HUDEP-2 (cell line): ENCODE measurements around the gene ARHGEF10L.

Experiments
- DNase-seq, 76 experiments: peaks; one replicate each; lab custom pipeline; 2025; ENCODE audit not compliant: unreplicated experiment in 76 of 76; lab: John Stamatoyannopoulos, UW

ARHGEF10L gene

DNA sequence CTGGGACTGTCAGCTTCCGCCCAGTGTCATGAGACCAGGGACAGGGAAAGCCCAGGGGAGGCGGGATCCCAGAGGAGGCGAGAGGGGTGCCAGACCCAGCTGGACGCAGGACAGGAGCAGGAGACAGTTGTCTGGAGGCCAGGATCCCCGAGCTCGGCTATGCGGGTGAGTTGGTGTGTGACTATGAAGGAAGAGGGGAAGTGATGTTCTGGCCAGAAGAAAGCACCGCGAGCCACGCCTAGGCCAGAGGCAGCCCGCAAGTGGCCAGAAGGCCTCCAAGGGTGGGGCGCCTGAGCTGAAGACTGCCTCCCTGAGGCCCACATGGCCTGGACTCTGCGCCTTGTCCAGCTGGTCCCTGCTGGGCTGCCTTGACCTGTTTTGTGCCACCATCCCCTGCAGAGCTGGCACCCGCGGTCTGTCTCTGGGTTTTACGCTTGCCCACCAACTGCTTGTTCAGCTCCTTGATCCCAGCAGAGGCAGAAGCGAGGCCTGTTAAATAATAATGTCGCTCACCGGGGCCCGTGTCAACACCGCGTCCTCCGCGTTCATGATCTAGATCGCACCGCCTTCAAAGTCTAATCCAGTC, 130.5 kb downstream of the ARHGEF10L start:
- DNase-seq: no peak

GRCh38 chr1:17670587-17671313, 131.3 kb downstream of the ARHGEF10L start:
- DNase-seq: no peak

GRCh38 chr1:17671314-17671705, 131.8 kb downstream of the ARHGEF10L start:
- DNase-seq: no peak

DNA sequence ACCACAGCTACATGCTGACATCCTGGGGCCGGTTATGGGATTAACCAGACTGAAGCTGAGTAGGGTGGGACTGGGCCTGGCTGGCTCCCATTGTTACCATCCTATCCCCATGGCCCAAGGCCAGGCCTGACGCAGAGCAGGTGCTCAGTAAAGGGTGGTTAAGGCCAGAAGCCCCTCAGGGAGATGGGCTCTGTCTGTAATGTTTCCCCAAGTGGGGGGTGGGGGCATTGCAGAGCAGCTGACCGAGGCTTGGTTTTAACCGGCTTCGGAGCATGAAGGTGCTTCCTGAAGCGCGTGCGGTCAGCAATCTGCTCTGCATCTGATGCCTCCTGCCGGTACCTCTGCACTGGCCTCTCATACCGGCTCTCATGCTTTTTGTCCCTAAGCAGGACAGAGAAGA, 132.2 kb downstream of the ARHGEF10L start:
- DNase-seq: no peak

GRCh38 chr1:17672226-17672625, 132.7 kb downstream of the ARHGEF10L start:
- no peak for DNase-seq

GRCh38 chr1:17673329-17674072, 134.0 kb downstream of the ARHGEF10L start:
- no peak for DNase-seq

- no peak for DNase-seq
Measured at GRCh38 chr1:17674726-17675500, 135.4 kb downstream of the ARHGEF10L start.

DNA sequence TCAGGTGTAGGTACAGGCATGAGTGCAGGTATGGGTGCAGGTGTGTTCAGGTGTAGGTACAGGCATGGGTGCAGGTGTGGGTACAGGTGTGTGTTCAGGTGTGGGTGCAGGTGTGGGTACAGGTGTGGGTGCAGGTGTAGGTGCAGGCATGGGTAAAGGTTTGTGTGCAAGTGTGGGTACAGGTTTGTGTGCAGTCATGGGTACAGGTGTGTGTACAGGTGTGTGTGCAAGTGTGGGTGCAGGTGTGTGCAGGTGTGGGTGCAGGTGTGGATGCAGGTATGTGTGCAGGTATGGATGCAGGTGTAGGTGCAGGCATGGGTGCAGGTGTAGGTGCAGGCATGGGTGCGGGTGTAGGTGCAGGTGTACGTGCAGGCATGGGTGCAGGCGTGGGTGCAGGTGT, 136.2 kb downstream of the ARHGEF10L start:
- no peak for DNase-seq

DNA sequence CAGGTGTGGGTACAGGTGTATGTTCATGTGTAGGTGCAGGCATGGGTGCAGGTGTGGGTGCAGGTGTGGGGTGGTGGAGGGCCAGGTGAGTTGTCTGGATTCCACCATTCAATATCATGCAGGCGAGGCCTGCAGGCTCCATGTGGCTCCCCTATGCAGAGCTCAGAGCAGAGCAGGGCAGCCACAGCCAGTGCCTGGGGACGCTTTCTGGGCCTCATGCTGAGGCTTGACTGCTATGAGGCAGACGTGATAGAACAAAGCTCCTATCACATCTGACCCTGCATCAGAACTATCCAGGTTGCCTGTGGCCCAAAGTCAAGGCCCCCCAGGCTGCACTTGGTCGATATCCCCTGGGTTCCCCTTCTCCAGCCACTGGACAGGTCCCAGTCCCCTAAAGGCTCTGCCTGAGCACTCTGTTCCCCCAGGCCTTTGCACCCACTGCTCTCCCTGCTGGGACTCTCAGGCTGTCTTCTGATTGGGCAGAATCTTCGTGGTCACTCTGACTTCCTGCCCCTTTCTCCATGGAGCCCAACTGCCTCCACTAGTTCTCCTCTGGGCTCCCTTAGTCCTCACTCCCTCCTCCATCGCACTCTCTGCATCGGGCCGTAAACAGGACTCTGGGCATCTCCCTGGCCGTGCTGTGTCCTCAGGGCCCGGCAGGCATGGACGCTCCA, 137.0 kb downstream of the ARHGEF10L start:
- no peak for DNase-seq

DNA sequence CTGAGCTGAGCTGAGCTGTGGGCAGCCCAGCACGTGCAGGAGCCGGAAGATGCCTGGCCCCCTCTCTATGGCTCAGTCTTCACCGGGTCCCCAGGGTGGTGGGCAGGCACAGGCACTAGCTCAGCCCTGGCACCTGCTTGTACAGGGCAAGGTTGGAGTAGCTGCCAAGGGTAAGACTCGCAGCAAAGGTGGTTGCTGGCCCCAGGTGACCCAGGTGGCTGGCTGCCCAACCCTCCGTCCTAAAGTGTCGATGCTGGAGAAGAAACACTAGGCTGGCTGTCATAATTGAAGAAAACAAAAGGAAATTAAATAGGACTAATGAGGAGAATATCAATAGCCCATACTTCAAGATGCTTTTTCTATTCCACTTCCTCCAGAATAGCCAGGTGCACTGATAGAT, 138.5 kb downstream of the ARHGEF10L start:
- DNase-seq: no peak

GRCh38 chr1:17679856-17680255, 140.4 kb downstream of the ARHGEF10L start:
- DNase-seq: no peak

DNA sequence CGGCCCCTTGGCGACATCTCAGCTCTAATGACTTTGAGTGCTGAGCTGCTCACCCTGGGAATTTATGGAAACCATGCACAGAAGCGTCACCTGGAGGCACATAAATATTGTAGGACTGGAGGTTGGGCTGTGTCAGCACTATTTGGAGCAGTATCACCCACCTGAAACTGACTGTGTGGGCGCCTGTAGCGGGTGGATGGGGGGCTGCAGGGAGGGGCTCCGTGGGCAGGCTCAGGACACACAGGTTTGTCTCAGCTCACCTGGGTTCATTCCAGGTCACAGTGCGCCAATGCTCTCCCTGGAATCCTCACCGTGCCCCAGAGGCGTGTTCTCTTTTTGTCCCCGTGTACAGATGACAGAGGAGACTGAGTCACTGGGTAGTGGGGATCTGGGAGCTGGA, 140.8 kb downstream of the ARHGEF10L start:
- DNase-seq: no peak

DNA sequence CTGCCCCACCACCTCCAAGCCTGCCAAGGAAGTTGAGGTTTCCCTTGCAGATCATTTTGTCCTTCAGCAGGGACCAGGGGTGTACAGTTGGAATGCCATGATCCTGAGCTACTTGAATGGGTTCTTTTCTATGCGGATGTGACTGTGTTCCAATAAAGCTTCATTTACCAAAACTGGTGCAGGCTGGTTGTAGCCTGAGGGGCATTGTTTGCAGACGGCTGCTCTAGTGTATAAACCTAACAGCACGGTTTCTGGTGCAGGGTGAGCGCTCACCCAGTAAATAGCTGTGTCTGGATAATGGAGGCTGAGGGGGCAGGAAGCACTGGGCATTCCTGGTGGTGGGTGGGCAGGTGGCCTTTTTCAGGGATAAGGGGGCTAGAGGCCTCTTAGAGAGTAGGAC, 142.9 kb downstream of the ARHGEF10L start:
- no peak for DNase-seq

GRCh38 chr1:17683598-17683997, 144.1 kb downstream of the ARHGEF10L start:
- DNase-seq: no peak

- DNase-seq: no peak
Measured at GRCh38 chr1:17684810-17685209, 145.3 kb downstream of the ARHGEF10L start.

DNA sequence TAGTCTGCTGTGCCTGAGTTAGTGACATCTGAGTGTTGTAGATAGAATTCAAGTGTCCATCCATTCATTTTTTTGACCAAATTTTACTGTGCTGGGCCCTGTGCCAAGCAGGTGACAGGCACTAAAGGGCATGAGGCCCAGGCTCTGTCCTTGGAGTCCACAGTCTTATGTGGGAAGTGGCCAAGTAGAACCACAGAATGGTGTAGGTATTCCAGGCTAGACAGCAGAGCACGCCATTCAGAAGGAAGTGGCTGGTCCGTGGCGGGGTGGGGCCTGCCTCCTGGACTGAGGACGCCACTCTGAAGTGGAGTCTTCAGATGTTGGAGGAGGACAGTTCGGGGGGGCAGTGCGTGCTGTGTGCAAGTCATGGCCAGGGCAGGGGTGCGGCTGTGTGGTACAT, 146.8 kb downstream of the ARHGEF10L start:
- DNase-seq: no peak

DNA sequence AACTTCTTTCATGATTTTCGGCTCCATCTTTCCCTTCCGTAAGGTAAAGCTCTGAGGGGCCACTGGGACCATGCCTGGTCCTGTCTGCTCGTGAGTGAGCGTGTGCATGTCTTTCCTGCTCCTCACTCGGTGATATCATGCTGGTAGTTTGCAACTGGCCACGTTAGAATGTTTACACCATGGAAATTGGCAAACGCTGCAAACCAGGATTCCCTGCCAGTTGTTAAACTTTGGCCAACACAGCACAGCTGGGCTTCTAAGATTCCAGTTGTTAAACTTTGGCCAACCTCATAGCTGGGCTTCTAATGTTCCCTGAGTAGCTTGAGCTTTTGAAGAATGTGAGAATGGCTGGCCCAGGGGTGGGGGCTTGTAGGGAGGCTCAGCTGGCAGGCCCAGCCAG, 147.6 kb downstream of the ARHGEF10L start:
- no peak for DNase-seq

GRCh38 chr1:17688217-17688810, 148.8 kb downstream of the ARHGEF10L start:
- DNase-seq: no peak

DNA sequence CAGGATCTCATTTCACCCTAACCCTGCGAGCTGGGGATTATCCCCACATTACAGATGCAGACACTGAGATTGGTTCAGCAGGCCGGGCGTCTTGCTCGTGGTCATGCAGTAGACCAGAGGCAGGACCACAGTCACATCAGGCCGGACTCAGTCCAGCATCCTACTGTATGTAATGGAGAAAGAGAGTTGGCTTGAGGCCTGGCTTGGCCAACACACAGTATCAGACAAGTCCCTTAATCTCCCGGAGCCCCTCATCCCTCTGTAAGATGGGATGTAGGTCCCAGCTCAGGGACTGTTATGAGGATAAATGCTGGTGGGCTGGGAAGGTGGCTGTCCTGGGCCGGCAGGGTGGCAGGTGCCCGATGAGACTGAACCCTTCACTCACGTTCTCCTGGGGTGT, 149.5 kb downstream of the ARHGEF10L start:
- DNase-seq: no peak

GRCh38 chr1:17690906-17691634, 151.6 kb downstream of the ARHGEF10L start:
- no peak for DNase-seq
